SW 1271 (cell line): ENCODE results near the gene ST8SIA1.
"Not testable (repeated sequence)": the region's sequence is repeated elsewhere in the genome, so short reads cannot be mapped to it uniquely, and the experiment has no call there.

Experiments used
- DNase-seq, 2 experiments: peaks; one replicate each; lab custom pipeline; 2025; lab: John Stamatoyannopoulos, UW

Gene ST8SIA1

DNA sequence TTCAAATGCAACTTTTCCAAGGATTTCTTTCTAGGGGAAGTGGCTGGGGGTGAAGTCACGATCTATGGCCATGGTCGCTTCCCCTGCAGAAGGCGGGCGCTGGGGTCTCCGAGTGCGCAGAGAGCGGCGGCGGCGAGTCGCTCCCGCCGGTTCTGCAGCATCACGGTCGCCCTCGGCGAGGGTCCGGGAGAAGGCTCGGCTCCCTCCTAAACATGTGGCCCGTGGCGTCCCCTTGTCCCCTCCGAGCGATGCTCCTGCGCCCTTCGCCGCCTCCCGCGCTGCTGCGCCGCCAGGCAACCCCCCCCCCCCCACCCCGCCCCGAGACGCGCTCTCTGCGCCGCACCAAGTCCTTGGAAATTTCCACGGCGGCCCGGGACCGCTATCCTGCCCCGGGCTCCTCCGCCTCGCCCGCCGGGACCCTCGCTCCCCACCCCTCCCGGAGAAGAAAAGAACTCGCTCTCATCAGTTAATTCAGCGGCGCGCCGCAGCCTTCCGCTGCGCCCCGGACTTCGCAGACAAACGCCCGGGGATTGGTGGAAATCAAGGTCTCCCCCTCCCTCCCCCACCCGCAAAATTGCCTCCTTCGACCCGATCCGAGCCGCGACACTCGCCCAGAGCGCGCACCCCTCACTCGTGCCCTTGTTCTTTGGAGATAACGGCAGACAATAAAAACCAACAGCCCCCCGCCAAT lies at the start of gene ST8SIA1:
Gene ST8SIA1 (minus strand): TSS at position 298 of the 691 bp plus-strand sequence. CDS start 475 bp downstream, outside the sequence.
- DNase-seq, result peak in 1 of 2 experiments; percentile 51

DNA sequence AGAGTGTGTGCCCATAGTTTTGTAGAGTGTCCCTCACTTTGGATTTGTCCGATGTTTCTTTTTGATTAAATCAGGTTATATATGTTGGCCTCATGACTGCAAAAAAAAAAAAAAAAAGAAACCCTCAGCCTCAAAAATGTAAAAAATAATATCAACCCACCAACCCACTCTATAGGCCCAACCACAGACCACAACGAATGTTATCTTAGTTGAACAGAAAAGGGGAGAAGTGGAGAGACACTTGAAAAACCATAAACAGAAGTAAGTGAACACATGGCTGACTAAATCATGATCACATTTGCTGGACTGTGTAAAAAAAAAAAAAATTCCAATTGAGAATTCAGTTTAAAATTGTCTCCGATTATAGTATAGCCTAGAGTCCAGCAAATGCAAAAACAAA lies 45.5 kb upstream of the ST8SIA1 start:
- DNase-seq, result no peak

GRCh38 chr12:22377731-22378496 lies 43.4 kb upstream of the ST8SIA1 start:
- no peak for DNase-seq

- not testable (repeated sequence) for DNase-seq
These were observed 42.2 kb upstream of the ST8SIA1 start for GRCh38 chr12:22376596-22377150.

DNA sequence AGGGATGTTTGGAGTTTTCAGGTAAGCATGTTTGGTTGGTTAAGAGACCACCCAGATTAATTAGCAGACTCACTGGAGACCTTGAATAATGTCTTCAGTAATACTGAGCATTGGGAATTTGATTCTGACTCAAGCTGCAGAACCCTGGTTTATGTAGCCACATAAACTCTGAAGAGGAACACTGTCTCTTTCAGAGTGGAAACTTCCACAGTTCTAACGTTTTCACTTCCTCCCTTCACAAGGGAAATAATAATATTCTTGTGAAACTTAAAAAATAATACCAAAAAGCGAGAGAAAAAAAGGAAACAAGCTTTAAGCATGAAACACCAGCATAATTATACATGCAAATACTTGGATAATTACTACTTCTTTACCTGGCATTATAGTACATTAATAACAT lies 40.0 kb upstream of the ST8SIA1 start:
- DNase-seq, result no peak

DNA sequence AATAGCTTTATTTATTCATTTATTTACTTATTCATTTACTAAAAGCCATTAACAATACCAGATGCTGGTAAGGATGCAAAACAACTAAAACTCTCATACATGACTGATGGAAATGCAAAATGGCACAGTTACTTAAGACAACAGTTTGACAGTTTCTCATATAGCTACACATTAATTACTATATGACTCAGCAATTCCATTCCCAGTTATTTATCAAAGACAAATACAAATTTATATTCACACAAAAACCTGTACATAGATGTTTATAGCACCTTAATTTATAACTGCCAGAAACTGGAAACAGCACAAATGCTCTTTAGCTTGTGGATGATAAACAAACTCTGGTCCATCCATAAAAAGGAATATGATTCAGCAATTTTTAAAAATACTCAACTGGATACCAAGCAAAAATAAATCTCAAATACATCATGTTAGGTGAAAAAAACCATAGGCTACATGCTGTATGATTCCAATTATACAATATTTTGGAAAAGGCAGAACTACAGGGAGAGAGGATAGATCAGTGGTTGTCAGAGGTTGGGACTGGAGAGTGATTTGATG lies 37.9 kb upstream of the ST8SIA1 start:
- DNase-seq, result no peak

- DNase-seq, result no peak
These were observed 31.7 kb upstream of the ST8SIA1 start for GRCh38 chr12:22366181-22366580.

GRCh38 chr12:22361785-22362184 lies 27.3 kb upstream of the ST8SIA1 start:
- no peak for DNase-seq

DNA sequence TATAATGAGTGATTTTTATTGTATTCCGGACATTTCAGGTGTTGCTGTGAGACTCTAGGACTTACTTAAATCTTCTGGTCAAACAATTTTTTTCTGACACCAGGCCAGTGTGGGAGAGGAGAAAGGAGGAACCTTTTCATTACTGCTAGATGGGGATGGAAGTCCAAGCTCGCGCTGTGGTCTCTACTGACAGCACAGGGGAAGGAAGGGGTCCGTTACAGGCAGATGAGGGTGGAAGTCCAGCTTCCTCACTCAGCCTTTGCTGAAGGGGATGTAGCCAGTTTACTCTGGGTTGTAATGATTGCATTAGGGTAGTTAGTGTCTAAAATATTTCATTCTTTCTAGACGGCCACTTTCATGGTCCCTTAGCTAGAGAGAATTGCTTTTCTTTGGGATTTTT lies 26.3 kb upstream of the ST8SIA1 start:
- DNase-seq, result no peak

- no peak for DNase-seq
These were observed 23.0 kb upstream of the ST8SIA1 start for GRCh38 chr12:22357531-22357930.

- no peak for DNase-seq
These were observed 21.7 kb upstream of the ST8SIA1 start for GRCh38 chr12:22356231-22356630.

GRCh38 chr12:22355011-22355580 lies 20.6 kb upstream of the ST8SIA1 start:
- no peak for DNase-seq

- DNase-seq, result no peak
These were observed 19.3 kb upstream of the ST8SIA1 start for GRCh38 chr12:22353615-22354325.

DNA sequence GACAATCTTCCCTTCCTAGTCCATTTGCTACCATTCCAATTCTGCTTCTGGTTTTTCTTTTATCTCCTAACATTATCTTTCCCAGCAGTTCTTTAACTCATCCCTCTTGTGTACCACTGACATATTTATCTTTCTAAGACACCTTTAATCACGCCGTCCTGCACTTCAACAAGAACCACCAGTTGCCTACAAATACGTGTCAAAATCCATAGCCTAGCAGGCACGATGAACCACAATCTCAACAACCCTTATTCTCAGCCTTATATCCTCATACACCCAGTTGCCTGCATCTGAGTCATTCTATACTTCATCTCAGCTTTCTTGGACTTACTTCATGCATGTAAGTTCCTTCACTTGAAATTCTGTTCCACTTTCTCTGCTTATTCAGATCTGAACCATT lies 16.4 kb upstream of the ST8SIA1 start:
- DNase-seq, result no peak

- DNase-seq, result no peak
These were observed 13.7 kb upstream of the ST8SIA1 start for GRCh38 chr12:22348208-22348607.

- DNase-seq, result no peak
These were observed 5.6 kb upstream of the ST8SIA1 start for GRCh38 chr12:22340143-22340542.

DNA sequence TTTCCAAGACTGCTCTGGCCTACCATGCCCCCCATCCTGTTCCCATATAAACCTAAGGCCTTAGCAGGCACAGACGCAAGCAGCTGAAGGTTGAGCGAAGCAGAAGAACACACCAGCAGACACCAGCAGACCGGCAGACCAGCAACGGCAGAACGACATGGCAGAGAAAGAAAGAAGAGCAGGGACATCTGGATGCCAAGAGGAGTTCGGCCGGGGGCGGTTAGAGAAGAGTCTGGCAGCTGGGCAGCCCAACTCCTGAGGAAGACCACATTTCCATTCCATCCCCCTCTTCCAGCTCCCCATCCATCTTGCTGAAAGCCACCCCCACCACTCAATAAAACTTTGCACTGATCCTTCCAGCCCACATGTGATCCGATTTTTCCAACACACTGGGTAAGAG lies 5.2 kb upstream of the ST8SIA1 start:
- DNase-seq, result no peak

GRCh38 chr12:22335794-22336166 lies 1.3 kb upstream of the ST8SIA1 start:
- DNase-seq, result no peak

- no peak for DNase-seq
These were observed 646 bp downstream of the ST8SIA1 start for GRCh38 chr12:22333713-22334409.

GRCh38 chr12:22333186-22333712 lies 1.3 kb downstream of the ST8SIA1 start:
- no peak for DNase-seq

GRCh38 chr12:22332202-22332601 lies 2.3 kb downstream of the ST8SIA1 start:
- DNase-seq, result no peak
